ENCODE results near the gene PTPRF. TPM values are rescaled to one million over a fixed set of nuclear protein-coding genes. Genes with fewer than 3 reads are reported as not detected.

PTPRF gene
- total and polyA plus RNA-seq, 5 donors from 2014 or later = 0.22 TPM; not detected in 4

DNA sequence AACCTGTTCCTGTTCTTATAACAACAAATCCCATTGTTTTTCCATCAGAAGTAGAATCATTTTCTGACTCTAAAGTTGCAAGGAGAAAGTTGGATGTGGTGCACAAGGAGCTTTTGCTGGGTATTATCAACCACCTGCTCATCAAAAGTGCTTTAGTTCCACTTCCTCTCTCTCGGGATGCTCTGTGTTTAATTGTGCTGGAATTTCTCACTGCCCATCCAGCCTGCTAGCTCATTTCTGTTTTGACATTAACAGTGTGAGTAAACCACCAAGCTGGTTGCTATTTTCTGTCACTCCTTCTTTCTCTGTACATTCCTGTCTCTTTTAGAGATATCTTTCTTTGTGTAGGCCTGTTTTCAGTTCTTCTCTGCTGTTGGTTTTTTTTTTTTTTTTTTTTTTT, 125.3 kb downstream of the PTPRF start:
- Histone ChIP-seq H3K4me1 (ENCODE audit: control insufficient read depth, insufficient read depth, low read length, poor library complexity, severe bottlenecking) (peaks cover 27% of the 10 kb centered on the region), H3K9me3 (ENCODE audit: control insufficient read depth in 2 of 2, low read length in 2 of 2) (no peaks in the 10 kb centered on the region), H3K27ac (ENCODE audit: insufficient read depth, low read length, poor library complexity, severe bottlenecking) (no peak overlapping the region), H3K27me3 (ENCODE audit: control insufficient read depth, insufficient read depth, low read length) (no peaks in the 10 kb centered on the region), H3K36me3 (ENCODE audit: control insufficient read depth, insufficient read depth, low read length) (peaks cover 69% of the 10 kb centered on the region), H3K4me3 (ENCODE audit: low read depth, low read length) (no peak overlapping the region)
- ATAC-seq (ENCODE audit: low read depth in 2 of 2) = no peak
- Mint-ChIP-seq H3K36me3 (peaks cover 38% of the 10 kb centered on the region), H3K4me3 (peak overlapping the region in 1 of 4 donors; percentile 48), H3K27ac (peak overlapping the region in 1 of 3 donors; percentile 47), H3K9me3 (no peaks in the 10 kb centered on the region), H3K27me3 (no peaks in the 10 kb centered on the region), H3K4me1 (peaks cover 9 to 43% (median 30%) of the 10 kb centered on the region in 4 donors)
- DNase-seq = no peak

DNA sequence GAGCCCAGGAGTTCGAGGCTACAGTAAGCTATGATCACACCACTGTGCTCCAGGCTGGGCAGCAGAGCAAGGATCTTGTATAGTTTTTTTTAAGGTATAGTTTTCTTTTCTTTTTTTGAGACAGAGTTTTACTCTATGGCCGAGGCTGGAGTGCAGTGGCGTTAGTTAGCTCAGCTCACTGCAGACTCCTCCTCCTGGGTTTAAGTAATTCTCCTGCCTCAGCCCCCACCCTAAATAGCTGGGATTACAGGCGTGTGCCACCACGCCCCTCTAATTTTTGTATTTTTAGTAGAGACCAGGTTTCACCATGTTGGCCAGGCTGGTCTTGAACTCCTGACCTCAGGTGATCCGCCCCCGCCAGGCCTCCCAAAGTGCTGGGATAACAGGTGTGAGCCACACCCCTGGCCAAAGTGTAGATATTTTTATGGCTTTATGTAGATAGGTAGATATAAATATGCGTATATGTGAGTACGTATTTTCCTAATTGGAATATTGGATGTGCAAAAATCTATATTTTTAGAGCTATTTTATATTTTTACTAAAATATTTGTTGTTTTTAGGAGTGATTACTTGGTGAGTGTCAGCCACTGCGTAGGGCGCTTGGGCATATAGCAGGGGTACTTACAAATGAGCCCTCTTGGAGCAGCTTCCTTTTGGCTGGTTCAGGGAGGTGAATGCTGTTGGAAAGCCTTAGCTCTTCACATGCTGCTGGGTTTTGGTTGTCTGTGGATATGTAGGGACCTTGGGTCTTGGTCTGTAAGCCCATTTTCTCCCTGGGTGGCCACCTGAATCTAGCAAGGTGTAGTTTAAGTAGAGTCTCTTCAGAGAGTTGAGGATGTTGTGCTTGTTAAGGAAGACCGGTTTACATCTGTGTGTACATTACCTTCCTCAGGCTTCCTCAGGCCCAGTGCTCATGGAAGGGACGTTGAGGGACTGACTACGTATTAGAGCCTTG, 128.8 kb downstream of the PTPRF start:
- Mint-ChIP-seq H3K27me3 (no peaks in the 10 kb centered on the region), H3K9me3 (no peaks in the 10 kb centered on the region), H3K27ac (no peak overlapping the region), H3K4me3 (no peak overlapping the region), H3K4me1 (peaks cover 1 to 14% (median 10%) of the 10 kb centered on the region in 4 donors), H3K36me3 (peaks cover 49% of the 10 kb centered on the region)
- Histone ChIP-seq H3K27ac (ENCODE audit: insufficient read depth, low read length, poor library complexity, severe bottlenecking) (no peak overlapping the region), H3K4me1 (ENCODE audit: control insufficient read depth, insufficient read depth, low read length, poor library complexity, severe bottlenecking) (no peaks in the 10 kb centered on the region), H3K4me3 (ENCODE audit: low read depth, low read length) (no peak overlapping the region), H3K27me3 (ENCODE audit: control insufficient read depth, insufficient read depth, low read length) (no peaks in the 10 kb centered on the region), H3K9me3 (ENCODE audit: control insufficient read depth in 2 of 2, low read length in 2 of 2) (no peaks in the 10 kb centered on the region), H3K36me3 (ENCODE audit: control insufficient read depth, insufficient read depth, low read length) (peaks cover 82% of the 10 kb centered on the region)
- DNase-seq = no peak
- ATAC-seq (ENCODE audit: low read depth in 2 of 2) = no peak

DNA sequence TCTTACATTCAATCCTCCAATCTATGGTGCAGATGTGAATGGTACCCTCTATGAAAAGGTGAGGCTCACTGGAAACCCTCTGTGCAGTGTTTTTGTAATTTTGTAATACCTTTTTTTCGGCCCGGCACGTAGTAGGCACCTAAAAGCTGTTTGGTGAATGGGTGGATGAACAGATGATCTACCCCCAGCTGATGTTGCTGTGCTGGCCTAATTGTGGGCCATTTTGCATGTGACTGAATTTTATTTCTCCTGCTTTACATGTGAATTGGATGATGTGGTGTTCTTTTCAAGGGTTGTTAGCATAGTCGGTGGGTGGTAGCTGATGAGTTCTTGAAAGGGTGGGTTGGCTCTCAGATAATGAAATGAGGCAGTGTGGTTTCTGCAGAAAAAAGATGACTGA, 129.7 kb downstream of the PTPRF start:
- Mint-ChIP-seq H3K4me3 (no peak overlapping the region), H3K4me1 (peaks cover 6 to 8% (median 8%) of the 10 kb centered on the region in 4 donors), H3K27me3 (no peaks in the 10 kb centered on the region), H3K27ac (no peak overlapping the region), H3K36me3 (peaks cover 51% of the 10 kb centered on the region), H3K9me3 (no peaks in the 10 kb centered on the region)
- Histone ChIP-seq H3K4me3 (ENCODE audit: low read depth, low read length) (no peak overlapping the region), H3K9me3 (ENCODE audit: control insufficient read depth in 2 of 2, low read length in 2 of 2) (no peaks in the 10 kb centered on the region), H3K4me1 (ENCODE audit: control insufficient read depth, insufficient read depth, low read length, poor library complexity, severe bottlenecking) (no peaks in the 10 kb centered on the region), H3K27me3 (ENCODE audit: control insufficient read depth, insufficient read depth, low read length) (no peaks in the 10 kb centered on the region), H3K36me3 (ENCODE audit: control insufficient read depth, insufficient read depth, low read length) (peaks cover 84% of the 10 kb centered on the region), H3K27ac (ENCODE audit: insufficient read depth, low read length, poor library complexity, severe bottlenecking) (no peak overlapping the region)
- DNase-seq (no peak), ATAC-seq (ENCODE audit: low read depth in 2 of 2) (no peak)

DNA sequence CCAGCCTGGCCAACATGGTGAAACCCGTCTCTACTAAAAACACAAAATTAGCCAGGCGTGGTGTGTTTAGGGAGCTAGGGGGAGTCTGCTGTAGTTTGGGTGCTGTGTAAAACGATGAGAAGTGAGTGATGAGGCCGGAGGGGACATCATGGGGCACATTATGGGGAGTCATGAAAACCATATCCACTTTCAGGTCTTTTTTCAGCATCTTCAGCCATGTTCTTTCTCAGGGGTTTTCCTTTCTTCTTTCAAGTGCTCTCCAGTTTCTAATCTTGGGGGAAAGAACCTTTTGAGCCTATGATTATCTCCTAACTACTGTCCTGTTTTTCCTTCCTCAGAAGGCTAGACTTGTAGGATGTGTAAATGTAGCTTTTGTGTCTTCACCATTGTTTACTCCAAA, 133.7 kb downstream of the PTPRF start:
- H3K27ac Mint-ChIP-seq = peak overlapping the region in 1 of 3 donors; percentile 55
- H3K27me3 ChIP-seq (ENCODE audit: control insufficient read depth, insufficient read depth, low read length) = no peaks in the 10 kb centered on the region
- no peaks in the 10 kb centered on the region for H3K27me3 Mint-ChIP-seq
- H3K27ac ChIP-seq (ENCODE audit: insufficient read depth, low read length, poor library complexity, severe bottlenecking) = no peak overlapping the region
- no peaks in the 10 kb centered on the region for H3K9me3 ChIP-seq (ENCODE audit: control insufficient read depth in 2 of 2, low read length in 2 of 2)
- H3K4me1 ChIP-seq (ENCODE audit: control insufficient read depth, insufficient read depth, low read length, poor library complexity, severe bottlenecking) = no peaks in the 10 kb centered on the region
- H3K4me3 ChIP-seq (ENCODE audit: low read depth, low read length) = no peak overlapping the region
- no peak for DNase-seq
- H3K36me3 Mint-ChIP-seq = peaks cover 74% of the 10 kb centered on the region
- H3K9me3 Mint-ChIP-seq = peaks cover 0 to 1% (median 0%) of the 10 kb centered on the region in 7 donors
- ATAC-seq (ENCODE audit: low read depth in 2 of 2) = no peak
- H3K4me3 Mint-ChIP-seq = no peak overlapping the region
- H3K36me3 ChIP-seq (ENCODE audit: control insufficient read depth, insufficient read depth, low read length) = peaks cover 90% of the 10 kb centered on the region
- peaks cover 6 to 10% (median 9%) of the 10 kb centered on the region in 4 donors for H3K4me1 Mint-ChIP-seq

DNA sequence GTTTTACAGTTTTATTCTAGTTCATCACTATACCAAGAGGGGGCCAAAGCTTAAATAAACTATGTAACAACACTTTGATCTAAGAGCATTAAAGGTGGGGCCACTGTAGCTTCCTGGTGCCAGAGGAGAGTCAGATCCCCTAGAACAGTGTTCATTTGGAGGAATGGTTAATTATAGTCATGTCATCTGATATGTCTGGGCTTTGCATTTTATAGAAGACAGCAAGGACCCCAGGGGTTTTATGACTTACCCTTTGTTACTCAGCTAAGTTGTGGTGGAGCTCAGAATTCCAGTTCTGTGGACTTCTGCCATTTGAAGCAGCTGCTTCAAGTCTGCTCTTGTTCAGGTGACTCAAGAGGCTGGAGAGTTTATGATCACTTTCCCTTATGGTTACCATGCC, 135.9 kb downstream of the PTPRF start:
- Mint-ChIP-seq H3K4me3 (no peak overlapping the region), H3K36me3 (peaks cover 70% of the 10 kb centered on the region), H3K4me1 (peaks cover 4 to 11% (median 7%) of the 10 kb centered on the region in 4 donors), H3K27me3 (no peaks in the 10 kb centered on the region), H3K9me3 (peaks cover 0 to 1% (median 0%) of the 10 kb centered on the region in 7 donors), H3K27ac (no peak overlapping the region)
- Histone ChIP-seq H3K9me3 (ENCODE audit: control insufficient read depth in 2 of 2, low read length in 2 of 2) (no peaks in the 10 kb centered on the region), H3K4me3 (ENCODE audit: low read depth, low read length) (no peak overlapping the region), H3K27ac (ENCODE audit: insufficient read depth, low read length, poor library complexity, severe bottlenecking) (no peak overlapping the region), H3K4me1 (ENCODE audit: control insufficient read depth, insufficient read depth, low read length, poor library complexity, severe bottlenecking) (no peaks in the 10 kb centered on the region), H3K36me3 (ENCODE audit: control insufficient read depth, insufficient read depth, low read length) (peaks cover 95% of the 10 kb centered on the region), H3K27me3 (ENCODE audit: control insufficient read depth, insufficient read depth, low read length) (no peaks in the 10 kb centered on the region)
- DNase-seq = no peak
- ATAC-seq (ENCODE audit: low read depth in 2 of 2) = no peak

DNA sequence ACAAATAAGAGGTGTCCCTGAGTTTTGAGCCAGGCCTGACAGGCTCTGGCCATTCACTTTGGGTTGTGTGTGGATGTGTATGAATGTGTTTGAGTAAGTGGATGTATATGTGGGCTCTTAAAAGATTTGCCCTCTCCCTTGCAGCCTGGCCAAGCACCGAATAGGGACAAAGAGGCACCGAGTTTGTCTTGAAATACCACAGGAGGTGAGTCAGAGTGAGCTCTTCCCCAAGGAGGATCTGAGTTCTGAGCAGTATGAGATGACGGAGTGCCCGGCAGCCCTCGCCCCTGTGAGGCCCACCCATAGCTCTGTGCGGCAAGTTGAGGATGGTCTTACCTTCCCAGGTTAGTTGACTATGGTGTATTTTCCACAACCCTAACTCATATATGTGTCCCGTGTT, 138.3 kb downstream of the PTPRF start:
- Mint-ChIP-seq H3K36me3 (peaks cover 69% of the 10 kb centered on the region), H3K27ac (peak overlapping the region in 1 of 3 donors; percentile 53), H3K27me3 (no peaks in the 10 kb centered on the region), H3K4me3 (no peak overlapping the region), H3K4me1 (peaks cover 1 to 14% (median 8%) of the 10 kb centered on the region in 4 donors), H3K9me3 (peaks cover 0 to 1% (median 0%) of the 10 kb centered on the region in 7 donors)
- DNase-seq (no peak), ATAC-seq (ENCODE audit: low read depth in 2 of 2) (no peak)
- no peaks in the 10 kb centered on the region for H3K27me3 ChIP-seq (ENCODE audit: control insufficient read depth, insufficient read depth, low read length)
- H3K4me3 ChIP-seq (ENCODE audit: low read depth, low read length) = no peak overlapping the region
- H3K9me3 ChIP-seq (ENCODE audit: control insufficient read depth in 2 of 2, low read length in 2 of 2) = no peaks in the 10 kb centered on the region
- peaks cover 93% of the 10 kb centered on the region for H3K36me3 ChIP-seq (ENCODE audit: control insufficient read depth, insufficient read depth, low read length)
- H3K27ac ChIP-seq (ENCODE audit: insufficient read depth, low read length, poor library complexity, severe bottlenecking) = no peak overlapping the region
- no peaks in the 10 kb centered on the region for H3K4me1 ChIP-seq (ENCODE audit: control insufficient read depth, insufficient read depth, low read length, poor library complexity, severe bottlenecking)

DNA sequence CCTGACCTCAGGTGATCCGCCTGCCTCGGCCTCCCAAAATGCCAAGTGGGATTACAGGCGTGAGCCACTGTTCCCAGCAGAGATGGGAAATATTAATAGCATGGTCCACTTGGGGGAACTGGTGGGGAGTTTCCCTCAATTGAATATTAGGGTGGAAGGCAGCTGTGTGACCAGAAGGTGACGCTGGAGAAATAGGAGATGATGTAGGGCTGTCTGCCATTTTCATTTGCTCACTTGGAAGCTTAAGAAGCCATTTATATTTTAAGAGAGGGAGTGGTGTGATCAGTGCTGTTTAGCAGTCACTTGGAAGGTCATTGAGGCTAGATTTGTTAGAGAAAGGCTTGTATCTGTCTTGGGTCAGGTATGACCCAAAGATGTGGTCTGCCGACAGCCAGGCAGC, 139.2 kb downstream of the PTPRF start:
- Histone ChIP-seq H3K4me3 (ENCODE audit: low read depth, low read length) (no peak overlapping the region), H3K27me3 (ENCODE audit: control insufficient read depth, insufficient read depth, low read length) (no peaks in the 10 kb centered on the region), H3K4me1 (ENCODE audit: control insufficient read depth, insufficient read depth, low read length, poor library complexity, severe bottlenecking) (no peaks in the 10 kb centered on the region), H3K36me3 (ENCODE audit: control insufficient read depth, insufficient read depth, low read length) (peaks cover 90% of the 10 kb centered on the region), H3K9me3 (ENCODE audit: control insufficient read depth in 2 of 2, low read length in 2 of 2) (no peaks in the 10 kb centered on the region), H3K27ac (ENCODE audit: insufficient read depth, low read length, poor library complexity, severe bottlenecking) (no peak overlapping the region)
- ATAC-seq (ENCODE audit: low read depth in 2 of 2) = no peak
- Mint-ChIP-seq H3K9me3 (peaks cover 0 to 1% (median 0%) of the 10 kb centered on the region in 7 donors), H3K4me1 (peaks cover 0 to 14% (median 6%) of the 10 kb centered on the region in 4 donors), H3K27ac (no peak overlapping the region), H3K4me3 (no peak overlapping the region), H3K27me3 (no peaks in the 10 kb centered on the region), H3K36me3 (peaks cover 63% of the 10 kb centered on the region)
- no peak for DNase-seq

All from CD4-positive, CD25-positive, alpha-beta regulatory T cell (primary cell).